T-helper 22 cell (primary cell): ENCODE data around the gene MAP3K8.
"Not testable (repeated sequence)": the region's sequence is repeated elsewhere in the genome, so short reads cannot be mapped to it uniquely, and the experiment has no call there.

ENCODE experiments used
- DNase-seq: peaks from one replicate; pipeline ENCODE4 v3.0.0-alpha.2; 2020; ENCODE audit warnings: low read depth

Gene MAP3K8

DNA sequence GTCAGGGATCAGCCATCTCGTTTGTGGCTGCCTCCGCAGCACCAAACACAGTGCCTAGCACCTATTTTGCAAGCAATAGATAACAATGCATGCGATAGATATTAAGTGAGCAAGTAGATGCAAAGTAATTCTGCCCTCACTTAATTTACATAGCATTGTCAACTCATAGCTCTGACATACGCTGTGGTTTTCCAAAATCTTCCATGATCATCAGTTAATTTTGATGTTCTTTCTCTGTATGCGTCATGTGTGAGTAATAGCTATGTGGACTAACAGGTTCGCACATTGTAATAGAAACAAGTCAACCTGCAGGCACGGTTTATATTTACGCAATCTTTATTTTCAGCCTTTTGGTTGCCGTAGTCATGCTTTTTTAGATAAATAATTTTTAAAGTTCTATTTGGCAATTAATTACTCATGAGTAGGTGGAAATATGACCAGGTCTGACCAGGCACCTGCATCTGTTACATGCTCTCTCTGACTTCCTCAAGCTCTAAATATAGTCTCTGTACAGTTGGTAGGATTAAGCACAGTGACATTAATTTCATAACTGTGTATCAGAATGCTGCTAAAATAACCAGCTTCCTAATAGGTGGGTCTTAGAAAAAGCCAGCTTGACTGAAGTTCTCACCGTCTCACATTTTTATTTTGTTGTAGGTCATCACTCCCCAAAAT lies 13.3 kb downstream of the MAP3K8 start:
- no peak for DNase-seq

DNA sequence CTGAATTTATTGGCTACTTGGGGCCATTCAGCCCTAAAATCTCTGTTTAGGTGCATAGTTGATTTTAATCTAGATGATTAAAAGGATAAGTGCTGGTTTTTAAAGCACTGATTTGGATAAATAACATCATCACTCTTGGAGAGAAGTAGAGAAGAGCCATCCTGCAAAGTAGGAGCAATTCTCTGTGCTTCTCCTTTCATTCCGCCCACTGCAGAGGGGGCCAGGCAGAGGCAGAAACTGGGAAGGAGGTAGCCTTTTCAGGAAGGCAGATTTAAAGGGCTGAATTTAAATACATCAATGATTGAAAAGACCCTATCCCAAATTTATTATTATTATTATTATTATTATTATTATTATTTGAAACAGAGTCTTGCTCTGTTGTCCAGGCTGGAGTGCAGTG lies 14.1 kb downstream of the MAP3K8 start:
- DNase-seq, result no peak

DNA sequence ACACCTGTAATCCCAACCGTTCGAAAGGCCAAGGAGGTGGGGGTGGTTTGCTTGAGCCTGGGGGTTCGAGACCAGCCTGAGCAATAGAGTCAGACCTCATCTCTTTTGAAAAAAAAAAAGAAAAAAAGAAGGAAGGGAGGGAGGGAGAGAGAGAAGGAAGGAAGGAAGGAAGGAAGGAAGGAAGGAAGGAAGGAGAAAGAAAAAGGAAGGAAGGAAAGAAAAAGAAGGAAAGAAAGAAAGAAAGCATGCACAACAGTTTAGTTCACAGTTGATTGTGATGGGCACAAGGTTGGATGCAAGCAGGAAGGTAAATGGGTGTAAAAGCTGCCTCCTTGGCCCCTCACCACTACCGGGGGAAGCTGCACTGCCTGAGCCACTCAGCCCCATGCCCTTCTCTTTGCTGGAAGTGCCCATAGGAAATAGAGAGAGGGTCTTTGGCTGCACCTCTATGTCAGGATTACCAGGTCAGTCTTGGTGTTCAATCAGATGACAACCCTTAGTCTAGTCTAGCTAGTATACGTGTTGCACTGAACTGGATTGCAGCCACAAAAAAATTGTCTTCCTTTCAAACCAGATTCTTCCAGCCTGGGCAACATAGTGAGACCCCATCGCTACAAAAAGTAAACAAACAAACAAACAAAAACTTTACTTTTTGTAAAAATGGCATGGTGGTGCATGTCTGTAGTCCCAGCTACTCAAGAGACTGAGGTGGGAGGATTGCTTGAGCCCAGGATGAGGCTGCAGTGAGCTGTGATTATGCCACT lies 20.0 kb downstream of the MAP3K8 start:
- DNase-seq, result no peak

DNA sequence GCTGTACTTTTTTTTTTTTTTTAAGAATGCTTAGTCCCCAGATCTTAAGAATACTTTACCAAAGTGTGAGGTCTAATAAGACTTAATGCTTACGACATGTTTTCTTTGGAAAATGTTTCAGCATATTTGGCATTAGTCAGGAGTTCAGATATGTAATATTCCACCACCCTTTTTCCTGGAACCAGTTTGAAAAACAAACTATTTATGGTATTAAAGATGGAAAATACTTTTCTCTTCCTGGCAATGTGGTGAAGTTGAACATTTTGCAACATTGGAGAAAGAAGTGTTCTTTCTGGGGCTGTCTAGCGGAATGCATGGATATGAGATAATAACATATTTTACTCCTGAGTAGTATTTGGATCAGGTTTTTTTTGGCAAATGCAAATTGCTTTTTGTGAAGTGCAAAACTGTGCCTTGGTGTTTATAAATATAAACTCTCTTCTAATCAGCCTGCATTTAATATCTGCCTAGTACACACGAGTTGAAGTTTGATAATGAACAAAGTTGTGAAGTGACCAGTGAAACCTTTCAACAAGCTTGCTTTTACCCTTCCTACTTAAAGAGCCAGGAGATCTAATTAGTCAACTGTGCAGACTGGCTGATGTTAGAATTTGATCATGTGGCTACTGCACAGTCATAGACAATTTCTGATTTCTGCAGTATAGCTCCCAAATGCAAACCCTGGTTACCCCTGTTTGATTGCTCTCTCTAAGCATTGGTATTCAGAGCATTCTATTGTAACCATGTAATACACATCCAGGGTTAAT lies 20.9 kb downstream of the MAP3K8 start:
- DNase-seq, result no peak

DNA sequence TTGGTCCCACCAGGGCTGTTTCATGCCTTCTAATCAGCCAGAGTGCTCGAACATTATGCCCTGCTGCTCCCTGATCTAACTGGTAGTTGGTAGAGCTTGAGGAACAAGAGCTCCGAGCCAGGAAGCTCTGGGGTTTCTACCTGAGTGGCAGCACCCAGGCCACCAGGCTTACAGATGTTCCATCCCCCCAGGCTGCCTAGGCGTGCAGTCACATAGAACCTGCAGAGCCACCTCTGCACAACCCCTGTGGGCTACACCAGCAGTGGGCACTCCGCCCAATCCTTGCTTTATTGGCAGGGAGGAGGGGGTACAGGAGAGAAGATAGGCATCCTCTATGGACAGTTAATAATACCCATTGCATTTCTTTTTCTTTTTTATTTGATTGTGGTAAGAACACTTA lies 21.8 kb downstream of the MAP3K8 start:
- DNase-seq, result no peak

DNA sequence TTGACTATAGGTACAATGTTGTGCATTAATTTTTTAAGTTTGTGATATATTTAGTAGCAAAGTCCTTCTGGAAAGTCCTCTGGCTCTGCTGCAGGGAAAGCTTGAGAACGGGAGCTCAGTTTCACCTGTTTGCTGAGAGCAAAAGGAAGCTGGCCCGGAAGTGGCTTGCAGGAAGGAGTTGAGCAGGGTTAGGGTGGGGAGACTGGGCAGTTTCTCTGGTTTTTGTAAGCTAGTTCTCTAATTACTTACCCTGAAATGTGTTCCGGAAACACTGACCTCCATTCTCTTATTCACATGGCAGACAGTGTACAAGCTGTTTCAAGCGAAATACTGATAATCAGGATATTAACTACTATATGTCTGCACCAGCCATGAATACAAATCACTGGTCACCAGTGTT lies 22.3 kb downstream of the MAP3K8 start:
- DNase-seq, result no peak

DNA sequence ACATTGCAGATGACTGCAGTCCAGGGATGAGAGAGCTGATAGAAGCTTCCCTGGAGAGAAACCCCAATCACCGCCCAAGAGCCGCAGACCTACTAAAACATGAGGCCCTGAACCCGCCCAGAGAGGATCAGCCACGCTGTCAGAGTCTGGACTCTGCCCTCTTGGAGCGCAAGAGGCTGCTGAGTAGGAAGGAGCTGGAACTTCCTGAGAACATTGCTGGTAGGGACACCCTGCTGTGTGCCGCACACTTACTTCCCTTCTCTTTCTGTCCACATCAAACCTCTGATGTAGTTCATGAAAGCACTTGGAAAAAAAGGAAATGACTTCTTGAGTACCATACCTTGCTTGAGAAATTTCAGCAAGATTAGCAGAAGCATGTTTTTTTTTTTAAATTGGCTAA lies 25.3 kb downstream of the MAP3K8 start:
- no peak for DNase-seq

DNA sequence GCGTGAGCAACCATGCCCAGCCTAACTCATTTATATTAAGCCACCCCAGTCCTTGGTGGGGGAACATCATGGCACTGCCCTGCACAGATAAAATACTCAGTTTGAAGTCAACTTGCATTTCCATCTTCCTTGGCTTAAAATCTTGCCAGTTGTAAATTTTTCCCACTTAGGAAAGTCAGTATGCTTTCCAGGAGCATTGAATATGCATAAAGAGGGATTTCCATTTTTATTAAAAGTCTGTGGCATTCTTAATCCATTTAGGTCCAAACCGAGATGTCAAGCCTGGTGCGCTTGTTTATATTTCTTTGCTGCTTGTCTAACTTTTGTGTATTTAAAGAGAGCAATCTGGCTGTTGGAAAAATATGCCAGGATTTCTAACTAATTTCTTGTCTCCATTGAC lies 26.1 kb downstream of the MAP3K8 start:
- DNase-seq, result no peak

DNA sequence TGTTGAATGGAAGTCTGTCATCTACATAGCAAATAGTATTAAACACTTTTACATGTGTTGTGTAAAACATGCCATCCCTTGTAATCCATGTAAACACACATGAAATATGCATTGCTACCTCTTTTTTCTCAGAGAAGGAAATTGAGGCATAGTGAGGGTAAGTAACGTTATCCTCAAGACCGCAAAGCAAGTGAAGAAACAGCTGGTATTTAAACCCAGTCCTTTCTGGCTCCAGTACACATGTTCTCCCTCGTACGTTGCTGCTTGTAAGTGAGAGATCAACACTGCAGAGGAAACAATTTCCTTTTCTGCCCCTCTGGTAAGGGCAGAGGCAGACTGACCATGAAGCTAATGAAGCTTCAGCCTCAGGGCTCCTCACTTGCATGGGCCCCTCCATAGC lies 28.5 kb downstream of the MAP3K8 start:
- DNase-seq, result no peak

DNA sequence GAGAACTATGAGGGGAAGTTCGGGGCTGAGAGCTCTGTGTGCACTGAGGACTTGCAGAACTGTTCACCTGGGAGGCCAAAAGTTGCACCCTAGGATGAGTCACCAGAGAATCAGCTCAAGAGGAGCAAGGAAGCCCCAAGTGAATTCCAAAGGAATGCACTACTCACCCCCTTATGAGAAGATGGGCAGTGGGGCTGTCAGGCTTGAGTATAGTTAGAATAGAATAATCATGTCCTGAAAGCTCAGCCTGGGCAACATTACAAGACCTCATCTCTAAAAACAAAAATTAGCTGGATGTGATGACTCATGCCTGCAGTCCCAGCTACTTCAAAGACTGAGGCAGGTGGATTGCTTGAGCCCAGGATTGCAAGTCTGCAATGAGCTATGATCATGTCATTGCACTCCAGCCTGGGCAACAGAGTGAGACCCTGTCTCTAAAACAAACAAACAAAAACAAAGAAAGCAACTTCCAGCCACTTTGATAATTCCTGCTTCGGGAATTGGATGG lies 30.0 kb downstream of the MAP3K8 start:
- no peak for DNase-seq

DNA sequence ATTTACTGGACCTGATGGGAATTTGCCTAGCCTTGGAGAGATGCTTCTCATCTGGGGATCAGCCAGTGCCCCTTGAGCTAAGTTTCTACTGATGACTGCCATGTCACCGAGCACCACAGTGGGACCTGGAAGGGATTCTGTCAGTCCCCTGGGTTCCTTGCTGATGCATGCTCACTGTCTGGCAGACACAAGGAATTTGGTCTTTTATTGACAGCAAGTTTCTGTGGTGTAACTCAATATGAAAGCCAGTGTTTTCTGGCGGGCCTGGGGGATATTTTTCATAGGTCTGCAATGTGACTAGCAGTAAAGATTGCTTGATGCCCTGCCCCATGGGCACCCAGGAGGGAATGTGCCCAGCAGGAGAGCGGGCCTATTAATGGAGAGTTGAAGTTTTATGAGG lies 30.7 kb downstream of the MAP3K8 start:
- DNase-seq, result no peak

DNA sequence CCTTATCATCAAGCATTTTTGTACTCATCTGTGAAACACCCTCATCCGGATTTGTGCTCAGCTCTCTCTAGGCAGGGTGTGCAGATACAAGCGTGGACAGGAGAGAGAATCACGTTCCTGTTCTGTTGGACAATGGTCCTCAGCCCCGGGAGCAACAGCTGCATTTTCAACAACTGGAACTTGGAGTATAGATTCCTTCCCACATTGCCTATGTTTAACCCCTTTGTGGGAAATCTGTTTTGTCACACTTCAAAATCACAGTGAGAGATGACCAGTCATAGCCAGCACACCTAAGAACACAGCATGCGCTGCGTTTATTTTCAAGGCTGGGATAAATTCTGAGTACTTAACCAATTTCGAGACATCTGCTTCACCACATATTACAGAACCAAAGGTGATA lies 32.5 kb downstream of the MAP3K8 start:
- no peak for DNase-seq

DNA sequence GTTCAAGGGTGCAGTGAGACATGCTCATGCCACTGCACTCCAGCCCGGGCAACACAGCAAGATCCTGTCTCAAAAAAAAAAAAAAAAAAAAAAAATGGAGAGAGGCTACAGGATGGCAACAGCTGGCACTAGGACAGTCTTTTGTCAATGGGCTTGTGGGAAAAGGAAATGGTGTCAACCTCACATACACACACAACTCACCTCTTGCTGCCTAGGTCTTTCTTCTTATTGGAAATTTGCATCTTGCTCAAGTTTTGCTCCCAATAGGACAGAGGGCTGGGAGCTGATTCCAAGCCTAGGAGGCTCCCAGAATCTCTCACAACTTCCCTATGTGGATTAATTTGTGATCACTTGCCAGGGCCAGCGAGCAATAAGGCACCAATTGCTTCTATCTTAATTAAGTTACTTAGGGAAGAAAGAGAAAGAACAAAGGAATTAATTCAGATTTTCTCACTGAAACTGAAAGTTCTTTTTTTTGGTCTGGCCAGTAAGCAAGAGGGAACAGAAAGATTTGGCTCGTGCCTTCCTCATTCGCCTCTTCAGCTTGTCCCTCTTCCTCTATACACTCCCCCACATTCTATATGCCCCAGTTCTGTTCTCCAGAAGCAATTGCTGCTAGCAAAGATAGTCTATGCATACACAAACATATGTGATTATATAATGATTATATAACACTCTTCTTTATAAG lies 33.8 kb downstream of the MAP3K8 start:
- DNase-seq, result no peak

DNA sequence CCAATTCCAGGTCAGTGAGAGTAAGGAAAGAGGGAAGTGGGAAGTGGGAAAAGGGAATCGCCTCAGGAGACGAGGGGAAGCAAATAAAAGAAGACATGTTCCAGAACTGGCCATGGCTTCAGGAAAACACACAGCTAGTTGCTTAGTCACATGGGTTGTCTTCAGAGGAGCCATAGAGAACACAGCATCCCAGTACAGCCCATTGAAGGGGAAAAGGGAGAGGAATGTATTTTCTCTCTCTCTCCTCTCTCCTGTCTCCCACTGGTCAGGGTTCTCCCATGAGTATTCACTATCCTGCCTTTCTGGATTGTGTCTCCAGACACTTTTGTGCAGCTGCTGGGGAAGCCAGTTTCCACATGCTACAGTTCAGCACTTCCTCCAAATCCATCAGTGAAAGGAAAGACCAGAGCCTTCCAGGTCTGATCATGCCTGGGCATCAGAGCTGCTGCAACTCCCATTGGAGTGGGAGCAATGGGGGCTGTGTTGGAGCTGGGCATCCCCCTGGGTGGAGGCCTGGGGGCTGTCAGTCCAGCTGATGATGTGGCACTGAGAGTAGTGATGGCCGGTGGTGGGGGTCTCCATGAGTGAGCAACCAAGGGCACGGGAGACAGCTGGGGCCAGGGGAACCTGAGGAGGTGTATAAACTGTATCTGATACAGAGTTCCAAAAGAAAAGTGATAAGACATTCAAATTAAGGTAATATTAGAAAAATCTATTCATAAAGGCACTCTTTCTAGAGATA lies 38.6 kb downstream of the MAP3K8 start:
- no peak for DNase-seq

DNA sequence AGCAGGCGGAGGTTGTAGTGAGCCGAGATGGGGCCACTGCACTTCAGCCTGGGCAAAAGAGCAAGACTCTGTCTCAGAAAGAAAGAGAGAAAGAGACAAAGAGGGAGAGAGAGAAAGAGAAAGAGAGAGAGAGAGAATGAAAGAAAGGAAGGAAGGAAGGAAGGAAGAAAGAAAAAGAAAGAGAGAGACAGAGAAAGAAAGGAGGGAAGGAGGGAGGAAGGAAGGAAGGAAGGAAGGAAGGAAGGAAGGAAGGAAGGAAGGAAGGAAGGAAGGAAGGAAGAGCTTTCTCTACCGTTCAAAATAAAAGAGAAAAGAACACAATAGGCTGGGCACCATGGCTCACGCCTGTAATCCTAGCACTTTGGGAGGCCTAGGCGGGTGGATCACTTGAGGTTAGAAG lies 41.5 kb downstream of the MAP3K8 start:
- not testable (repeated sequence) for DNase-seq

DNA sequence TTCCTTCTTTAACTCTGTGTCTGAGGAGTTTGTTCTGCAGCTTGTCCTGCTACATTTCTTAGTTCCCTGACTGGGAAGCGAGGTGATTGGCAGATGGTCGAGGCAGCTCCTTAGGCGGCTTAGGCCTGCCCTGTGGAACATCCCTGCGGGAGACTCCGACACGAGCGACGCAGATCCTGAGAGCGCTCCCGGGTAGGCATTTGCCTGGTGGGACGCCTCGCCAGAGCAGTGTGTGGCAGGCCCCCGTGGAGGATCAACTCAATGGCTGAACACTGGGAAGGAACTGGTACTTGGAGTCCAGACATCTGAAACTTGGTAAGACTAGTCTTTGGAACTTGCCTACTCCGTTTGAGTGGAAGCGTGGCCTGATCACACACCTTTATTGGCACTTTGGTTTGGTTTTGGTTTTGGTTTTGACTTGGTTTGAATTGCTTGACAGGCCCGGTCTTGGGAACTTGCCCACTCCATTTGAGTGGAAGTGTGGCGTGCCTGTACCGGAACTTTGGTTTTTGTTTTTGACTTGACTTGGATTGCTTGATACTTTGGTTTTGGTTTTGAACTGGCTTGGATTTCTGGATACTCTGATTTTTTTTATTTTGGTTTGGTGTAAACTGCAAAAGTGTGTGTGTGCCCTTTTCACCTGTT lies 42.6 kb downstream of the MAP3K8 start:
- no peak for DNase-seq

DNA sequence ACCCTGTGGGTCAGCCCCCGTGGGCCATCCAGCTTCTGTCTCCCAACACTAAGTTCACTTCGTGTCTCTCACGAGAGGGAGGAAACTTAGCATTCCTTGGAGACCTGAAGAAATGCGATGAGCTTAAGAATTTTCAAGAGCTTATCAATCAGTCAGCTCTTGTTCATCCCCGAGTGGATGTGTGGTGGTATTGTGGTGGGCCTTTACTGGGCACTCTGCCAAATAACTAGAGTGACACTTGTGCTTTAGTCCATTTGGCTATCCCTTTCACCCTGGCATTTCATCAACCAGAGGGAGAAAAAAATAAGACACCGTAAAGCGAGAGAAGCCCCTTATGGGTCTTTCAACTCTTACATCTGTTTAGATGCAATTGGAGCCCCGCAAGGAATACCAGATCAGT lies 45.5 kb downstream of the MAP3K8 start:
- not testable (repeated sequence) for DNase-seq

DNA sequence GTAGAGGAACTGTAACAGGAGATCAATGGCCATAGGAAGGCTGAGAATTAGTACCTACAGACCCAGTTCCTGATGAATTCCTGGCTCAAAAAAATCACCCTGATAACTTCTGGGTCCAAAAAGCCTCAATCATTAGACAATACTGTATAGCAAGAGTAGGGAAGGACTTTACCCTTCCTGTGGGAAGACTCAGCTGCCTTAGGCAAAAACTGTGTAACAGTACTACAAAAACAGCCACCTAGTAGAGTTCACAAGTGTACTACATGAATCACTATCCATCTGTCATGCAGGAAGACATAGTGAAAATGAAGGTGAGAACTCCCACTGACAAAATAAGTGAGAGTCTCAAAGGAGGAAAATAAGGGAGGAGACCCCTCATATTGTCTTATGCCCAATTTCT lies 47.6 kb downstream of the MAP3K8 start:
- DNase-seq, result no peak

DNA sequence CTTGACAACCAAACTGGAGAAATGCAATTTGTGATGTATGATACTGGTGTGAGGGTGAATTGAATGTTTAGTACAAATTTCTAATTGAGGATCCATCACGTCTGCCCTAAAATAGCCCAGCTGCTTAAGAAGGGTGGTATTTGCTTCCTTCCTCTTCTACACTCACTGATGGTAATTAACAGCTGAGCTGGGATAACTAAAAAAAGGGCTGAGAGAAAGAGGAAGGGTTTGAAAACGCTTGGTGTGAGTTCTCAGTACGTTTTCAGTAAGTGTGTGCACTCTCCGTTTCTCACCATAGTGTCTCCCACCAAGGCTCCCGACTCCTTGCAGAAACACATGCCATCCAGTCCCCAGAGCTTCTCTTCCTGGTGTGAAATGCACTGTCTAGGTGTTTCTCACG lies 54.3 kb downstream of the MAP3K8 start:
- no peak for DNase-seq

DNA sequence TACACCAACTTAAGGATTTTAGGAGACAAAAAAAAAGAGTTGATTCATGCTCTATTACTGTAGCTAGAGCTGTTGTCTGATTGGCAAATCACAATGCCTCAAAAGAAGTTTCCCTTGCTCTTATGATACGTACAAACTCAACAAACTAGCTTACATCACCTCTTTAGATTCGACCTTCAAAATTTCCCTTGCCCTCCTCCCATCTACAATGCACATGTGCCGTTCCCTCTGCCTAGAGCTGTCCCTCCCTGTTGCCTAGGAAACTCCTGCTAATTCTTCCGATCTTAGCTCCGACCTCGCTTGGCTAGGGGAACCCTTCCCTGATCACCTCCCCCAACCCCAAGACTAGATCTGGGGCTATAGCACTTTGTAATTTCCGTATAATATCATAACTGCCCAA lies 55.4 kb downstream of the MAP3K8 start:
- DNase-seq, result no peak
